GM19372 (cell line): ENCODE data around the gene LHFPL2.
A peak's percentile ranks its signal among the peaks of the same experiment; 100 is the strongest.
"Not testable (repeated sequence)": the region's sequence is repeated elsewhere in the genome, so short reads cannot be mapped to it uniquely, and the experiment has no call there.

Experiments
- ATAC-seq: cut with Tn5 transposase; IDR thresholded peaks from one replicate; pipeline ENCODE4 v1.9.1; 2021; ENCODE audit warnings: mild to moderate bottlenecking, low read depth, moderate library complexity; ENCODE audit not compliant: unreplicated experiment

The LHFPL2 gene

GRCh38 chr5:78648359-78649210 is at the start of gene LHFPL2:
Gene LHFPL2, minus strand, starts transcription at chr5:78648772. Its CDS starts 138,559 bp downstream, at chr5:78510213.
- ATAC-seq = peak; percentile 57

- no peak for ATAC-seq
Observed at GRCh38 chr5:78696637-78697036, 48.1 kb upstream of the LHFPL2 start.

GRCh38 chr5:78696052-78696451 is 47.5 kb upstream of the LHFPL2 start:
- ATAC-seq = not testable (repeated sequence)

- ATAC-seq = no peak
Observed at GRCh38 chr5:78693339-78693738, 44.8 kb upstream of the LHFPL2 start.

GRCh38 chr5:78691084-78691960 is 42.8 kb upstream of the LHFPL2 start:
- no peak for ATAC-seq

- ATAC-seq = no peak
Observed at GRCh38 chr5:78690253-78690972, 41.8 kb upstream of the LHFPL2 start.

GRCh38 chr5:78689540-78690252 is 41.1 kb upstream of the LHFPL2 start:
- ATAC-seq = no peak

- ATAC-seq = not testable (repeated sequence)
Observed at GRCh38 chr5:78687514-78687913, 38.9 kb upstream of the LHFPL2 start.

- ATAC-seq = not testable (repeated sequence)
Observed at GRCh38 chr5:78683905-78684304, 35.3 kb upstream of the LHFPL2 start.

GRCh38 chr5:78679905-78680304 is 31.3 kb upstream of the LHFPL2 start:
- no peak for ATAC-seq

GRCh38 chr5:78677777-78678668 is 29.5 kb upstream of the LHFPL2 start:
- ATAC-seq = no peak

- no peak for ATAC-seq
Observed at GRCh38 chr5:78675956-78676730, 27.6 kb upstream of the LHFPL2 start.

GRCh38 chr5:78673827-78674226 is 25.3 kb upstream of the LHFPL2 start:
- ATAC-seq = not testable (repeated sequence)

GRCh38 chr5:78672154-78672553 is 23.6 kb upstream of the LHFPL2 start:
- ATAC-seq = no peak

- no peak for ATAC-seq
Observed at GRCh38 chr5:78671609-78672008, 23.0 kb upstream of the LHFPL2 start.

- ATAC-seq = no peak
Observed at GRCh38 chr5:78670701-78671269, 22.2 kb upstream of the LHFPL2 start.

GRCh38 chr5:78669331-78669730 is 20.8 kb upstream of the LHFPL2 start:
- ATAC-seq = no peak
